Astrocyte (in vitro differentiated cells and primary cell): ENCODE results near the gene RFLNA. TPM values are rescaled to one million over a fixed set of nuclear protein-coding genes. Genes with fewer than 3 reads are reported as not detected.

Source experiments
- DNase-seq: peaks from one replicate; pipeline ENCODE4 v3.0.0-alpha.2; 2010; ENCODE audit warnings: low read depth
- FAIRE-seq: peaks from 2 replicates; lab custom pipeline; 2011; peaks lifted over from hg19 to GRCh38; lab: Jason Lieb, UNC
- H2AFZ ChIP-seq: 2 replicates; pipeline ENCODE4 v1.6.0; 2012; ENCODE audit warnings: low read depth, low read length, inconsistent platforms
- H3K27ac ChIP-seq: 2 replicates; pipeline ENCODE4 v1.5.1; 2011; ENCODE audit warnings: low read depth, low read length, inconsistent platforms
- H3K27me3 ChIP-seq: 2 replicates; pipeline ENCODE4 v1.6.0; 2011; ENCODE audit warnings: low read length, inconsistent platforms; ENCODE audit not compliant: insufficient read depth
- H3K36me3 ChIP-seq: 2 replicates; pipeline ENCODE4 v1.5.1; 2011; ENCODE audit warnings: low read length, inconsistent platforms; ENCODE audit not compliant: insufficient read depth
- H3K4me1 ChIP-seq: 2 replicates; pipeline ENCODE4 v1.5.1; 2011; ENCODE audit warnings: low read length, inconsistent platforms; ENCODE audit not compliant: insufficient read depth
- H3K4me2 ChIP-seq: 2 replicates; pipeline ENCODE4 v1.6.0; 2012; ENCODE audit warnings: low read length, inconsistent platforms
- H3K4me3 ChIP-seq: 2 replicates; pipeline ENCODE4 v1.5.1; 2011; ENCODE audit warnings: low read depth, mild to moderate bottlenecking, low read length, inconsistent platforms; ENCODE audit not compliant: insufficient read depth
- H3K79me2 ChIP-seq: 2 replicates; pipeline ENCODE4 v1.6.0; 2012; ENCODE audit warnings: mild to moderate bottlenecking, low read length, inconsistent platforms; ENCODE audit not compliant: insufficient read depth
- H3K9ac ChIP-seq: 2 replicates; pipeline ENCODE4 v1.6.0; 2012; ENCODE audit warnings: mild to moderate bottlenecking, low read length, inconsistent platforms
- H3K9me3 ChIP-seq: 2 replicates; pipeline ENCODE4 v1.5.1; 2012; ENCODE audit warnings: low read depth, mild to moderate bottlenecking, low read length, inconsistent platforms; ENCODE audit not compliant: insufficient read depth
- H4K20me1 ChIP-seq: 2 replicates; pipeline ENCODE4 v1.6.0; 2012; ENCODE audit warnings: low read length, inconsistent platforms; ENCODE audit not compliant: insufficient read depth
- H3K27ac Mint-ChIP-seq: one replicate; pipeline ENCODE4 v1.8.0; 2021; ENCODE audit warnings: mild to moderate bottlenecking, mixed read lengths; ENCODE audit not compliant: unreplicated experiment
- H3K27me3 Mint-ChIP-seq: one replicate; pipeline ENCODE4 v1.8.0; 2021; ENCODE audit warnings: low read depth, mixed read lengths; ENCODE audit not compliant: unreplicated experiment
- H3K36me3 Mint-ChIP-seq: one replicate; pipeline ENCODE4 v1.8.0; 2021; ENCODE audit warnings: low read depth, mixed read lengths; ENCODE audit not compliant: unreplicated experiment
- H3K4me1 Mint-ChIP-seq: one replicate; pipeline ENCODE4 v1.8.0; 2021; ENCODE audit warnings: low read depth, mixed read lengths; ENCODE audit not compliant: unreplicated experiment
- H3K4me3 Mint-ChIP-seq: one replicate; pipeline ENCODE4 v1.8.0; 2021; ENCODE audit warnings: mild to moderate bottlenecking, moderate library complexity, mixed read lengths; ENCODE audit not compliant: unreplicated experiment
- H3K9me3 Mint-ChIP-seq: one replicate; pipeline ENCODE4 v1.8.0; 2021; ENCODE audit warnings: mild to moderate bottlenecking, mixed read lengths; ENCODE audit not compliant: unreplicated experiment
- EZH2 ChIP-seq: IDR thresholded peaks from 2 replicates; pipeline ENCODE4 v1.6.1; 2012; ENCODE audit warnings: mild to moderate bottlenecking, low read length, inconsistent platforms; ENCODE audit not compliant: insufficient read depth
- total RNA-seq: library from RNA; stranded (reverse); gene quantifications from 2 replicates; pipeline ENCODE4 v1.2.1, GENCODE V29; 2021
- TF ChIP-seq, protein P1 (sequence below): IDR thresholded peaks from 2 replicates; pipeline ENCODE4 v1.5.1; 2011; ENCODE audit warnings: low read depth, mild to moderate bottlenecking, inconsistent platforms, low read length, moderate library complexity; ENCODE audit not compliant: insufficient read depth

Gene RFLNA
- total RNA-seq, 1 donor from 2014 or later = 1.8 TPM

GRCh38 chr12:124297389-124297788, 2.5 kb downstream of the RFLNA start:
- H3K27ac Mint-ChIP-seq = no peak overlapping the region
- H3K9me3 ChIP-seq = no peaks in the 10 kb centered on the region
- TF ChIP-seq EZH2 = no peak
- TF ChIP-seq, protein P1, sequence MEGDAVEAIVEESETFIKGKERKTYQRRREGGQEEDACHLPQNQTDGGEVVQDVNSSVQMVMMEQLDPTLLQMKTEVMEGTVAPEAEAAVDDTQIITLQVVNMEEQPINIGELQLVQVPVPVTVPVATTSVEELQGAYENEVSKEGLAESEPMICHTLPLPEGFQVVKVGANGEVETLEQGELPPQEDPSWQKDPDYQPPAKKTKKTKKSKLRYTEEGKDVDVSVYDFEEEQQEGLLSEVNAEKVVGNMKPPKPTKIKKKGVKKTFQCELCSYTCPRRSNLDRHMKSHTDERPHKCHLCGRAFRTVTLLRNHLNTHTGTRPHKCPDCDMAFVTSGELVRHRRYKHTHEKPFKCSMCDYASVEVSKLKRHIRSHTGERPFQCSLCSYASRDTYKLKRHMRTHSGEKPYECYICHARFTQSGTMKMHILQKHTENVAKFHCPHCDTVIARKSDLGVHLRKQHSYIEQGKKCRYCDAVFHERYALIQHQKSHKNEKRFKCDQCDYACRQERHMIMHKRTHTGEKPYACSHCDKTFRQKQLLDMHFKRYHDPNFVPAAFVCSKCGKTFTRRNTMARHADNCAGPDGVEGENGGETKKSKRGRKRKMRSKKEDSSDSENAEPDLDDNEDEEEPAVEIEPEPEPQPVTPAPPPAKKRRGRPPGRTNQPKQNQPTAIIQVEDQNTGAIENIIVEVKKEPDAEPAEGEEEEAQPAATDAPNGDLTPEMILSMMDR = no peak
- peaks cover 35% of the 10 kb centered on the region for H3K27me3 ChIP-seq
- no peak overlapping the region for H3K4me3 ChIP-seq
- no peaks in the 10 kb centered on the region for H3K36me3 Mint-ChIP-seq
- FAIRE-seq = no peak
- H3K4me1 ChIP-seq = no peaks in the 10 kb centered on the region
- H3K4me2 ChIP-seq = peak overlapping the region; percentile 64
- no peak overlapping the region for H3K27ac ChIP-seq
- peaks cover 2% of the 10 kb centered on the region for H3K4me1 Mint-ChIP-seq
- no peak overlapping the region for H3K4me3 Mint-ChIP-seq
- H3K9me3 Mint-ChIP-seq = peaks cover 6% of the 10 kb centered on the region
- H3K79me2 ChIP-seq = no peaks in the 10 kb centered on the region
- peaks cover 64% of the 10 kb centered on the region for H3K27me3 Mint-ChIP-seq
- H2AFZ ChIP-seq = no peak overlapping the region
- H4K20me1 ChIP-seq = peaks cover 14% of the 10 kb centered on the region
- H3K9ac ChIP-seq = no peak overlapping the region
- H3K36me3 ChIP-seq = no peaks in the 10 kb centered on the region
- no peak for DNase-seq

GRCh38 chr12:124297856-124298255, 3.0 kb downstream of the RFLNA start:
- no peak overlapping the region for H3K27ac ChIP-seq
- Mint-ChIP-seq H3K27me3 (peaks cover 61% of the 10 kb centered on the region), H3K27ac (no peak overlapping the region), H3K4me1 (peaks cover 2% of the 10 kb centered on the region), H3K36me3 (no peaks in the 10 kb centered on the region), H3K9me3 (peaks cover 6% of the 10 kb centered on the region), H3K4me3 (no peak overlapping the region)
- no peaks in the 10 kb centered on the region for H3K36me3 ChIP-seq
- no peak overlapping the region for H3K9ac ChIP-seq
- DNase-seq (no peak), FAIRE-seq (no peak)
- no peaks in the 10 kb centered on the region for H3K9me3 ChIP-seq
- no peak for TF ChIP-seq EZH2
- TF ChIP-seq, protein P1 = no peak
- no peaks in the 10 kb centered on the region for H3K4me1 ChIP-seq
- H3K4me3 ChIP-seq = no peak overlapping the region
- no peaks in the 10 kb centered on the region for H3K79me2 ChIP-seq
- peaks cover 33% of the 10 kb centered on the region for H3K27me3 ChIP-seq
- H3K4me2 ChIP-seq = no peak overlapping the region
- H2AFZ ChIP-seq = no peak overlapping the region
- H4K20me1 ChIP-seq = peaks cover 14% of the 10 kb centered on the region

DNA sequence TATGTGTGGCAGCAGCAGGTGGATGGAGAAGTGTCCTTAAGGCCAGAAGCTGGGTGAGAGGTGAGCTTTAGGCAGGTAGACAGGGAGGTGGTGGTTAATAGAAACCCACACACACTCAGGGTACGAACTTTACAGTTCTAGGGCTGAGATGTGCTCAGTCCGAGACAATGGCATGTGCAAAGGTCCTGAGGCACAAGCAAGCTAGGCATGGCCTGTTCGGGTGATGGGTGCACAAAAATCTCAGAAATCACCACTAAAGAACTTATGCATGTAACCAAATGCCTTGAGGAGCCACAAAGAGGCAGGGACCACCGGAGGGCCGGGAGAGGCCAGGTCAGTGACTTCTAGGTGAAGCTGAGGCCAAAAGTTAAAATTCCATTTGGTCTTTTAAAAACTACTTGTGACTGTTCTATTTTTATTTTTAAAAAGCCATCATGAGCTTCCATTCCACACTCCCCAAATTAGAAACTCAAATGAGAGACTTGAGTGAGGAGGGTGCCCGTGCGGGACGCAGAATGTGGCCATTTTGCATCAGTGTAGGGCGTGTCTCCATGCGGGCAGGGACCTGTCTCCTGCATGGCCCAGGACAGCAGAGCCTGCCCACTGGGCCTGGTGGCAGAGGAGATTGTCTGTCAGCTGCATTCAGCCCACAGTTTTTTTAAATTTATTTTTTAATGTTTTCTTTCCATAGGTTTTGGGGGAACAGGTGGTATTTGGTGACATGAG, 4.0 kb downstream of the RFLNA start:
- H3K27me3 ChIP-seq = peaks cover 33% of the 10 kb centered on the region
- no peaks in the 10 kb centered on the region for H3K36me3 ChIP-seq

More for the DNA sequence above, 4.0 kb downstream of the RFLNA start:
- H3K4me1 ChIP-seq = no peaks in the 10 kb centered on the region
- no peaks in the 10 kb centered on the region for H3K36me3 Mint-ChIP-seq
- H3K9ac ChIP-seq = no peak overlapping the region
- FAIRE-seq (no peak), DNase-seq (no peak)
- no peak overlapping the region for H3K27ac Mint-ChIP-seq
- H3K4me2 ChIP-seq = no peak overlapping the region
- no peak overlapping the region for H3K27ac ChIP-seq
- no peak for TF ChIP-seq EZH2
- TF ChIP-seq, protein P1 = no peak
- peaks cover 6% of the 10 kb centered on the region for H3K9me3 Mint-ChIP-seq
- H3K4me3 ChIP-seq = no peak overlapping the region
- H3K4me3 Mint-ChIP-seq = no peak overlapping the region
- no peaks in the 10 kb centered on the region for H3K9me3 ChIP-seq
- H3K4me1 Mint-ChIP-seq = peaks cover 2% of the 10 kb centered on the region
- no peaks in the 10 kb centered on the region for H3K79me2 ChIP-seq
- peaks cover 56% of the 10 kb centered on the region for H3K27me3 Mint-ChIP-seq
- no peak overlapping the region for H2AFZ ChIP-seq
- H4K20me1 ChIP-seq = peaks cover 14% of the 10 kb centered on the region
